GM19324 (cell line): Measurements from ENCODE around the gene TANK.
"Not testable (repeated sequence)": the region's sequence is repeated elsewhere in the genome, so short reads cannot be mapped to it uniquely, and the experiment has no call there.

Source experiments
- ATAC-seq: cut with Tn5 transposase; IDR thresholded peaks from one replicate; pipeline ENCODE4 v1.9.1; 2021; ENCODE audit warnings: mild to moderate bottlenecking, moderate library complexity; ENCODE audit not compliant: unreplicated experiment, low FRiP score

TANK gene

DNA sequence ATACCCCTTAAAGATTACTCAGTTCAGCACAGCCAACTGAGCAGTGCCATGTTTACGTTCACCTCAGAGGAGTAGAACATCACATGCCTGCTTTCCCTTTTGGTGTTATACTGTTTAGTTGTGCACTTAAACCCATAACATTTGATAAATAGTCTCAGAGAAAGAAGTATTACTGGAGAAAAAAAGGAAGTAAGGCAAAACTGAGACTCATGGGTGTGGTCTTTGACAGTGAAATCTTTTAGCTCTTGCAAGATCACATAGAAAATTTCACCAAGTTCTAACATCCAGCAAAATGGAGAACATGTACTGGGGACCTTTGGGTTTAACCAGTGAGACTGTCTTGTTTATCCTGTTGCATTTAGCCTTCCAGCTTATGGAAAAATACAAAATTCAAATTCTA is 5.6 kb downstream of the TANK start:
- peak; percentile 37 for ATAC-seq

DNA sequence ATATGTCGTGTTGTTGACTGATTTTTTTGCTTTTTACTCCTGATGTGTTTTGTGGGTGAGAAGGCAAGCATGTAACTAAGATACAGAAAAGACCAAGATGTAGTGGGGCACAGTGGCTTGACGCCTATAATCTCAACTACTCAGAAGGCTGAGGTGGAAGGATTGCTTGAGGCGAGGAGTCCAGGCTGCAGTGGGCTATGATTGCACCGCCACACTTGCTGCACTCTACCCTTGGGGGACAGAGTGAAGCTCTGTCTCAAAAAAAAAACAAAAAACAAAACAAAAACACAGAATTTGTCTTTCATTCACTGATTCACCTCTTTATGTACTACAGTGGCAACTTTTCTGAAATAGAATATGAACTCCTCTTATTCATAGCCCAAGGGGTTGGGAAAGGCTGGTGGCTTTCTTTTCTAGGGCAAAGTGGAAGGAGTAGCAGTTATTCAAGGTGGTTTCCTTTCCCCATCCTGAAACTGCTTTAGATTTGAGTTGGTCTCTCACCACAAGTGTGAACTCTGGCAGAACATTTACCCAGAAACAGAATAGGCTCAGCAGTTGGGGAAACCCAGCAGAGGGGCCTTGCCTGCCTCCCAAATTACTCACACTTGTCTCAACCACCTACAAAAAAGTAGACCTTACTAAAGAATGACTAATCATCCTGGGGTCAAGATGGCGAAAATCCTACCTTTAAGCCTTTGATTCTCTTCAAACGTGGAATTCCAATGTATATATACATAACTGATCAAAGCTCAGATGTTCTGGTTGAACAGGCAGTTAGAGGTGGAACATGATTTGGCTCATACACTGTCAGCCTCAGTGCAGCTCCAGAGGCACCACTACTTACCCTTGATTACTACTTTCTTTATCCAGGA is 6.5 kb downstream of the TANK start:
- peak; percentile 76 for ATAC-seq

DNA sequence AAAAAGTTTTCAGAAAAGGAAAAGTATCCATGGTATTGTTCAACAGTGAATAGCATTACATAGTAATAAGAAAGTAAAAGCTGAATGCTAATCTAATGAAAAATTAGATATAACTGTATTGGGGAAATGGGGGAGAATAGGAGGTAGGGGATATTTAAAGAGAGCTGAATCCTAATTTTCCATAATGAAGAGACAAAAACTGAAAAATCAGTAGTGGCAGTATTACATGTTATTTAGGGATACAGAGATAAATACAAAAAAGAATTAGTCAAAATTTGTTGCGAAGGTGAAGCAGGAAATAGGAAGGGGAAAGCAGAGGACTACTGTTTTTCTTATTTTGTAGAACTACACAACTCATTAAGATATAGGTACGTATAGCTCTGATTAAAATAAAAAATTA is 9.1 kb downstream of the TANK start:
- no peak for ATAC-seq

DNA sequence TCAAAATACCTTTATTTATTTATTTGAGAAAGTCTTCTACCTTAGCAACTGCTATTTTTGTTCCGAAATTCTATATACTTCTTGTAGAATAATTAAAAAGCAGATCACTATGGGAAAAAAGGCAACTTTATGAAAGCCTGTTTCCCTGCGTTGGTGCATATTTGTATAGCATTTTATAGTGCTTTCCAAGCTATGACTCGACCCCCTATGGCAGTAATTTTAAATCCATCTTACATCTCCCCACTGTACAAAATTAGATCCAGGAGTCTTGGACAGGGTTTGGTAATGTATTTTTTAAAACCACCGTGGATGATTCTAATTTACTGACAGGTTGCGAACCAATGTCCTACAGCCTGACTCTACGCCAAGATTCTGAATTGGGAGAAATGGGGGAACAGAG is 10.1 kb downstream of the TANK start:
- no peak for ATAC-seq

DNA sequence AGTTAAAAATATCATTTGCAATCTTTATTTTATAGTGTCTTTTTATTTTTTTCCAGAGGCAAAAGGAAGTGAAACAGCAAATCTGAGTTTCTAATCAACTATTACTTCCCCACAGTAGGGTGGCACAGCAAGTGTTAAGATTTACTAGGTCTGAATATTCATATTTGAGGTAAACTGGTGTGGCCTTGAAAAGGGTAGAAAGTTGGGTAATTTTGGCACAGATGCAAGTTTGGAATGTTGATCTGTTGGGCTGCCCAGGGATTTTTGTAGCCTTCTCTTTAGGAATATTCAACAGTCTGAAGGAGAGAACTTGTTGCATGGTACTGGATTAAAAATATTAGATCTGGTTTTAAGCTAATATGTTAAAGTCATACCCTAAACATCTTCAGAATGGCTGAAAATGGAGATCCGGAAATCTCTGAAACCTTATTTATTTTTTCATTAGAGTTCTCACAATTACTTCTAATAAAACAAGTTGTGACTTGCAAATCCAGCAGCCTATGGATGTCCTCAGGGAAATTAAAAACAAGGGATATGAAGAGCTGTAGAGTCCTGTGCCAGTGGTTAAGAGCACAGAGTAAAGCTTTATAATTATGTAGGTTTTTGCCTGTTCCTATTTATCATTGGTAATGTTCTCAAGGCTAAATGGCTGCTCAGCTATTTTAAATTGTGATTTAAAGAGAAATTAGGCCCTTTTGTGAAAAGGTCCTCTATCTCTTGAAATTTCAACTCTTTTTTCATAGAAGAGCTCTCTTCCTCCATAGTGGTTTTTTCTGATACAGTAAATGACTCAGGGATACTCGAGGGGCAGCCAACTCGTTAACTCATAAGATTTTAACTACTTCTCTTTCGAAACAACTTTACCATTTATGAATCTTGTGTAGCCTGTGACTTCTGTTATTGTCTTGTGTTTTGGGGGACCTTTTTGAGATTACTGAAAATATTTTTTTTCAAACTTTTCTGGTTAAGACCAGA is 11.0 kb downstream of the TANK start:
- no peak for ATAC-seq

DNA sequence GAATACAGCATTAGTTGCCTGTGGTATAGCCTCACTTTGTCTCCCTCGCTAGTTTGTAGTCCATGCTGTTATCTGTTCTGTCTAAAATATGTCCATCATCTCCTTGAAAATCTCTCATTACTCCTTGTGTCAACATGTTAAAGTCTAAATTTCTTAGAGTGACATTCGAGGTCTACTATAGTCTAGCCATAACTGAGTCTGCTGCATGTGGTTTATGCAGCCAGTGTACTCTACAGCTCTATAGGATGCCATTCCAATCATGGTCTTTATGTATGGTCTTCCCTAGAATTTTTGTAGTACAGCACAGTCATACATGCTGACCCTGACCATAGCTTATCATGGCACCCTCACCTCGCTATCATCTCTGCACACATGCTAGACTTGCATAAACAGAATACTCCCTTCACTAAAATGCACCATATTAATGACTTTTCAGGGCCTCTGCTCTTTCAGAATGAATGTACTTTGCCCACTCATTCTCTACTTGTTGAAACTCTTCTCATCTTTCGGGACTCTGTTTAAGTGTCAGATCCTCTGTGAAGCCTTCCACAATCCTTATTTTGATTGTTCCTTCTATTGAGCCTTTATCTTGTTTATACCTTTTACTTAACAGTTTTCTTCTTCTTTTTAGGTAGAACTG is 12.8 kb downstream of the TANK start:
- no peak for ATAC-seq

DNA sequence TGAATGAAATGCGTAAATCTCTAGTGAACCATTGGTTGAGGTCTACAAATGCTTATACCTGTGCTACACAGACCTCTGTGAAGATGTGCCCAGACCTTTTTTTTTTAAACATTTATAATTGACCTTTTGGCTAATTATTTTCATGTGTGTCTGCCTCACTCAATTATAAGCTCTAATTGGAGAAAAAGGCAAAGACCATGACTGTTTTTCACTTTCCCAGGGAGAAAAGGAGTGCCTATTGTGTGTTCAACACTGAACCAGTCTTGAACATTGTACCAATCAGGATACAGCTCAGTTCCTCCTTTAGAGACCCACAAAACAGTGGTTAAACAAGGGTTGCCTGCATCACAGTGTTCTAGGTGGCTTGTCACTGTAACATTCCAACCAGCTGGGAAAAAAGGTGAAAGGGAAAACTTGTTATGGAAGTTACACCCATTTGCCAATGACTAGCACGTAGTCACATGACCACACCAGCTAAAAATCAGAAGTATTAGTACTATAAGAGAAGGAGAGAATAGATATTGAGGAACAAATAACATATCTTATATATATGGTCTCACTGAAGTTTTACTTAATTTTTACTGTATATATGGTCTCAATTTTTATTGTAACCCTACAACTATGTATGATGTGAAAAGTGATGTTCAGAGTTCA is 13.4 kb downstream of the TANK start:
- ATAC-seq: no peak

DNA sequence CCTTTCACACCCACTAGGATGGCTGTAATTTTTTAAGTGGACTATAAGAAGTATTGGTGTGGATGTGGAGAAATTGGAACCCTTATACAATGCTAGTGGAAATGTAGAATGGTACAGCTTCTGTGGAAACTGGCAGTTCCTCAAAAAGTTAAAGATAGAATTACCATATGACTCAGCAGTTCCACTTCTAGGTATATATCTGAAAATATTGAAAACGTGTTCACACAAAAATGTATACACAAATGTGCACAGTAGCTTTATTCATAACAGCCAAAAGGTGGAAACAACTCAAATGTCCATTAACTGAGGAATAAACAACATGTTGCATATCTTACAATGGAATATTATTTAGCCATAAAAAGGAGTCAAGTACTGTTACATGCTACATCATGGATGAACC is 17.7 kb downstream of the TANK start:
- no peak for ATAC-seq

DNA sequence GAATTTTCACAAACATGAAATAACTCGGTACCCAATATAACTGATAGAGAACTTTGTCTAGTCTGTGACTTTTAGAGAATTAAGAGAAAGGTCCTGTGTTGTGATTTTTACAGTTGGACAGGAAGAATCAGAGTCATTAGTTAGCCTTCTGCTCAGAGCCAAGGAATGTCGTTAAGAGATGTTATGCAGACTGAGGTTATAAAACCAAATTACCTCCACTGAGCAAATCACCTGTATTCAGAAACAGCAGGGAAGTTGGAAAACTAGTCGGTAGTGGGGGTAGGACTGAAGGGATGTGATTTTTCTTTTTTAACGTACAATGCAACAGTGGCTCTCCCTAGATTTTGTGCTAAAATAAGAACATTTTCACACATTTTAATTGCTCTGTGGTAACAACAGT is 18.5 kb downstream of the TANK start:
- no peak for ATAC-seq

DNA sequence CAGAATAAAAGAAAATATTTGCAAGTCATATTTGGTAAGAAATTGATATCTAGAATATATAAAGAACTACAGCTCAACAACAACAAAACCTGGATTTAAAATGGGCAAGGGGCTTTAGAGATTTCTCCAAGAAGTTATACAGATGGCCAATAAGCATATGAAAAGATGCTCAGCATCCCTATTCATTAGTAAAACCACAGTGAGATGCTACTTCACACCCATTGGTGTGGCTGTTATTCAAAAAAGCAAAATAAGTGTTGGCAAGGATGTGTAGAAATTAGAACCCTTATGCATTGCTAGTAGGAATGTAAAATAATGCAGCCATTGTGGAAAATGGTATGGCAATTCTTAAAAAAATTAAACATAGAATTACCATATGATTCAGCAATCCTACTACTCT is 29.8 kb downstream of the TANK start:
- no peak for ATAC-seq

DNA sequence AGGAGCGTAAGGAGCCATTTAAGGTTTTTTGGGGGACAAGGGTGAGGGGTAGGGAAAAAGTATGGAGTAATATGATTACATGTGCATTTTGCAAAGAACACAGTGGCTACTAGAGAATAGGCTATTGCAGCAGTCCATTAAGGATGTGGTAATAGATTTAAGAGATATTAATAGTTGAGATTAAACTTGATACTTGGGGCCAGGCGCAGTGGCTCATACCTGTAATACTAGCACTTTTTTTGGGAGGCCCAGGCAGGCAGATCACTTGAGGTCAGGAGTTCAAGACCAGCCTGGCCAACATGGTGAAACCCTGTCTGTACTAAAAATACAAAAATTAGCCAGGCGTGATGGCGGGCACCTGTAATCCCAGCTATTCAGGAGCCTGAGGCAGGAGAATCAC is 35.4 kb downstream of the TANK start:
- ATAC-seq: not testable (repeated sequence)

DNA sequence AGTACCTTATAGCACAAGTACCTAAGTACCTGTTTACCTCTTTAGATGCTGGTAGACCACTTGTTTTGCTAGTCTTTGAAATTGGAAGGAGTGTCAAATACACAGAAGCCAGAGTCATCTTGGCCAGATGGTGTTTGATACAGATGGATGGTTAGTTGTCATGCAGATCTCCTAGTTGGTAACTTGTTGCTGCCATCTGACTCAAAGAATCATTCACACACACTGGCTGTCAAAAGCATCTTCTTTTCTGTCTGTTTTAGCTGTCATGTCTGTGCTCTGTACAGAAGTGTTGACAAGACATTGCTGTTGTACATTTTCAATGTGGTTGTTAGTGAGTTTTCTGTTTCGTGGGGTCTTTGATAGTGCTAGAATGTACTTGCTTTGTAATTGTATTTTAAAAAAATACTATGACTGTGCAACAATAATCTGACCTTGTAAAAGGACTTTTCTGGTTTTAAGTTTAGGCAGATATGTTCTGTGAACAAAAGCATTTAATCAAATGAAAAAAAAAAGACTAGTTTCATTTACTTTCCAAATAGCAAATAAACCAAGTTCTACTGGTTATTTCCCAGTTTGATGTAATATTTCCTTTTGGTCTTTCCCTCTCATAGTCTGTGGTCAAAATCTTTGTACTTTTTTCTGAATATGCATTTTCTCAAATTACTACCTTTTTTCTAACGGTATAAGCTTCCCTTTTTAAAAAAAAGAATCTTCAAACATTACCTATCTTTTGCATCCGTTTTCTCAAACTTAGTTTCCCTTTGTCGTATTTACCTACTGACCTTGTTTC is 39.9 kb downstream of the TANK start:
- ATAC-seq: no peak

DNA sequence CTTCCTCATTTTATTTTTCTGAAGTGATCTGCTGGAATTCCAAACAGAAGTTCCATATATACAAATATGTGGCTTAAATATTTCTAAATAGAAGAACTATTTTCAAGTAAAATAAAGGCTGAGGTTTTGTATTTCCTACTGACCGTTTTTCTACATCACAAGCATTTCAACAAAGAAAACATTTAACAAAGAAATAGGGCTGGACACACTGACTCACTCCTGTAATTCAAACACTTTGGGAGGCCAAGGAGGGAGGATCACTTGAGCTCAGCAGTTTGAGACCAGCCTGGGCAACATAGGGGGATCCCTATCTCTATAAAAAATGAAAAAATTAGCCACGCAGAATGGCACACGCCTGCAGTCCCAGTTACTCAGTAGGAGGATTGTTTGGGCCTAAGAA is 44.6 kb downstream of the TANK start:
- ATAC-seq: no peak

DNA sequence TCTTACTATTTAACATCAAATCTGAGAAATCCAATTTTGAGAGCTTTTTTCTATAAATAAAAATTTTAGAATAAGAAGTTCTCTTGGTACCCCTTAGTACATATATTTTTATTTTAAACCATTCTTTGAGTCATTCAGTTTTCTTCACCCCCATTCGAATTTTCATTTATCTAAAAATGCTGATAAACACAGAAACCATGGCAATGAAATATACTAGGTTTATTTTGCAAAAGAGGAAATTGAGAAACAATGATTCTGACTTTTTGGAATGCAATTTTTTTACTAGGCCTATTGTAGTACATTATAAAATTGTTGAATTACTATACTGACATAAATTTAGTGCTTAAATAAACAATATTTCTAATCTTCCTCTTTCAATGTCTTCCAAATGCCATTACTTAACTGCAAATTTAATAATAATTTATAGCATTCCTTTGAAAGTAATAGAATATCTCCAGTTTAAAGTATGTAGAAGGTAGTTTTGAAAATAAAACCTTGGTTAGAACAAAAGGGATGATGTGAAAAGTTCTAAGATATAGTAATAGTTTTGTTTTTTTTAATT is 46.3 kb downstream of the TANK start:
- no peak for ATAC-seq

DNA sequence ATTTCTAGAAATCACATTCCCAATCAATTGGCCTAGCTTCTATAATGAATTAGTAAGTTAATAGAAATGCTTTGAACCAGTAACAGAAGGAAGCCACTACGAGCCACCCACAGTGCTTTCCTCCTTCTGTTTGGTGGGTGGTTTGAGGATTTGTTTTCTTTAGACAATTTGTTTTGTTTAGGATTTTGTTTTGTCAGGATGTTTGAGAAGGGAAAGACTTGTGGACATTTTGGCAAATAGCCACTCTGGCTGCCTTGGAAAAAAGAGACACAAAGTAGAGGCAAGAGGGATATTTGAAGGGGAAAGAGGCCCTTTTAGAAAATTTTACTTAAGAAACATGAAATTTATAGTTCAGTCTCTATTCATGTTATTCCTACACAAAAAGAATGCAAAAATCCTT is 47.7 kb downstream of the TANK start:
- ATAC-seq: no peak

DNA sequence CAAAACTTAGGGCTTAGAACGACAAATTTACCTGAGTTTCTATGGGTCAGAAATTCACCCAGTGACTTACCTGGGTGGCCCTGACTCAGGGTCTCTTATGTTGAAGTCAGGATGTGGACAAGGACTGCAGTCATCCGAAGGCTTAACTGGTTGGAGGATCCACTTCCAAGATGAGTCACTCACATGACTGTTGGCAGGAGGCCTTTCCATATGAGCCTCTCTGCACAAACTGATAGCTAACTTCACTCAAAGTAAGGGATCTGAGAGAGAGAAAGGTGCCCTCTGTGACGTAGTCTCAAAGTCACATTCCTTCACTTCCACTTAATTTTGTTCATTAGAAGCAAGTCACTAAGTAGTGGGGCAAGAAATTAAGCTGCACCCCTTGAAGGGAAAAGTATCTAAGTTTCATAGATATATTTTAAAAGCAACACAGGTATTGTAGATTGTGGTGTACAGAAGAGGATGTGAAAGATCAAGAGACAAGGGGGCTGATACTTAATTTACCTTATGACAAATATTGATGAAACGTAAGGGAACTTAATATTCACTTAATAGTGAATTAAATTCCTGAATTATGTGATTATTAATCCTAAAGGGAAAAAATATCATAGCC is 48.4 kb downstream of the TANK start:
- ATAC-seq: no peak

DNA sequence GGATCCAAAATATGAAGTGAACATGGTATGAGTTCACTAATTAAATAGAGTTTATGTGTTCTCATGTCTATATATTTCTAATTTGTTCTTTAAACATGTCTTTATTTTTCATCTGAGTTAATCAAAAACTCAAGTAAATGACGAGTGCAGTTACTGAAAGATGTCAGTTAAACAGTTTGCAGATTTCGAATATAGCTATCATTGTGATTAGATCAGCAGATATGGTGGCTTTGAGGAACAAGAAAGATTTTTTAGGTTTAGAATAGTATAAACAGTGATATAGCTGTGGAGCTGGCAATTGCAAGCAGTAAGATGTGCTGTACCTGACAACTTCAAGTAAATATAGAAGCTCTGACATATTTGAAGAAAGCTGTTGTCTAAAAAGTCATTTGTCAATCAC is 49.7 kb downstream of the TANK start:
- ATAC-seq: no peak

DNA sequence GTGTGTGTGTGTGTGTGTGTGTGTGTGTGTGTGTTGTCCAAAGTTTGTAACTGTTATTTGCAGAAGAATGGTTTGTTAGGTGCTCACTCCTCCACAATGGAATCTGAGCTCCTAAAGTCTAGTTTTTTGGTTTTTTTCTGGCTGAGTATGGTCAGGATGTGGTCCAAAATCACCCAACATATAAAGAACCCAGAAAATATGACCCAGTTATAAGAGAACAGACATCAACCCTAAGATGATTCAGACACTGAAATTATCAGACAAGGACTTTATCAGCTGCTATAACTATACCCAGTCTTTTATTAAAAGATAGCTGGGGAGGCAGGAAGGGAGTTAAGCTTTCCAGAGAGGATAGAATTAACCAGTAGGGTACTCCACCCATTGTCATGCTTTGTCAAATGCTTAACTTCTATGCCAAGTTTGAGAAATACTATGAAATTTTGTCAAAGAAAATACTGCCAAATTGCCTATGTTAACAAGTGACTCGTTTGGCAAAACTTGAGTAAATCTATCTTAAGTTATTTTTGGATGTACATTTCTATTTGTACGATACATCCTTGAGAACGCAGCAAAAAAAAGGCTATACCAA is 57.5 kb downstream of the TANK start:
- no peak for ATAC-seq

DNA sequence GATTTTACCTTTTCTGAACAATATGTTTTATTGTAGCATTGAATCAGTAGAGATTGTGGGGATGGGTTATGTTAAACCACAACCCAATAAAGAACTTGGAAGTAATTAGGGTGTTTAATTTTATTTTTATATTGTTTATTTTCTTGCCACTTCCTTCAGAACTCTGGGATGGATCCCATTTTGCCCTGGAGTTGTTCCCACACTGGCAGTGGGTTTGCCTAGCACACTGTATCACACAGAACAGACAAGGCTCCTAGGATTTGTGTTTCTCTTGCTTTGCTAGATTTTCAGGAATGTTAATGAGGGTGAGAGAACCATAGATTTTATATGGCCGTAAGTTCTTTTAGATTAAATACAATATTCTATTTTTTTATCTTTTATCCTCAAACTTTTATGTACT is 59.0 kb downstream of the TANK start:
- no peak for ATAC-seq
